Psoas muscle (tissue), 8 donors: ENCODE results near the gene AHI1. TPM values are rescaled to one million over a fixed set of nuclear protein-coding genes. Genes with fewer than 3 reads are reported as not detected.

Source experiments
- ATAC-seq, 4 donors: fragments of 200-7000 bp; cut with Tn5 transposase; one replicate each; pipeline ENCODE4 v1.9.1; 2020; ENCODE audit warnings: moderate library complexity in 3 of 4, mild to moderate bottlenecking in 2 of 4
- DNase-seq, 2 donors: peaks; one replicate each; pipeline ENCODE4 v3.0.0-alpha.2; 2020
- H3K27ac ChIP-seq: fragments of 200-600 bp; one replicate; pipeline ENCODE4 v1.8.0; 2022
- H3K27me3 ChIP-seq, 3 donors: fragments of 200-600 bp in 1 of 3; one replicate each; pipeline versions ENCODE4 v1.6.1 to v1.8.0; 2013 to 2022; ENCODE audit warnings: low read length in 2 of 3, mild to moderate bottlenecking in 2 of 3, moderate library complexity in 1 of 3; ENCODE audit not compliant: insufficient read depth in 3 of 3
- H3K36me3 ChIP-seq, 2 donors: fragments of 200-600 bp in 1 of 2; one replicate each; pipeline versions ENCODE4 v1.6.1 to v1.8.0; 2013 to 2022; ENCODE audit warnings: low read depth in 1 of 2, mild to moderate bottlenecking in 1 of 2, moderate library complexity in 1 of 2; ENCODE audit not compliant: insufficient read depth in 1 of 2
- H3K4me1 ChIP-seq: fragments of 200-600 bp; one replicate; pipeline ENCODE4 v1.8.0; 2022
- H3K4me3 ChIP-seq: fragments of 200-600 bp; one replicate; pipeline ENCODE4 v1.8.0; 2022; ENCODE audit warnings: mild to moderate bottlenecking
- H3K9me3 ChIP-seq: fragments of 200-600 bp; one replicate; pipeline ENCODE4 v1.8.0; 2022
- WGBS, 3 donors: extraction: QIAGEN DNeasy Blood & Tissue Kit; methylation state at CpG; one replicate each; pipeline versions ENCODE4 v1.1.6 to v1.1.7; 2013; 5-methylcytosine and 5-hydroxymethylcytosine counted together
- intact Hi-C, 2 donors: fragments of 100-400 bp; cut with DNase I; formaldehyde crosslinking; loops; one replicate each; pipeline versions ENCODE4 v1.11.0 to v1.14.2; 2022
- polyA plus RNA-seq, 3 donors: library from polyadenylated mRNA; stranded (reverse); fragments of 200-250 nt; gene quantifications; one replicate each; pipeline ENCODE4 v1.2.3, GENCODE V29; 2013
- total RNA-seq, 4 donors: library from RNA; stranded (reverse); fragmentation: NEBNext Ultra II Directional in 2 of 4; extraction: Animal tissue kit (Norgen Biotek cat#: 25700) in 2 of 4; gene quantifications; one replicate each; pipeline versions ENCODE4 v1.2.1 to v1.2.4, GENCODE V29; 2021 to 2023
- TF ChIP-seq, protein P1 (sequence below): fragments of 200-600 bp; IDR thresholded peaks from one replicate; pipeline ENCODE4 v1.8.0; 2022; ENCODE audit warnings: antibody characterized with exemption
- donor health status: healthy with polysubstance abuse.
- donor health status: DM: no; HTN: no; CAD: no; lungs with moderate emphysema.
- donor health status: Bipolar disorder and iron deficiency.
- donor health status: healthy.
- donor health status: DM: yes; HTN: yes; CAD: no.
- donor health status: DM: no; HTN: no; CAD: no.
- donor health status: DM: no; HTN: no; CAD: no.
- donor health status: DM: yes; HTN: yes; CAD: no.

The AHI1 gene
- total and polyA plus RNA-seq, 7 donors = 5.5 to 14.2 (median 8.3) TPM

- Histone ChIP-seq H3K4me1 (no peaks in the 10 kb centered on the region), H3K27ac (no peak overlapping the region), H3K4me3 (no peak overlapping the region), H3K27me3 (no peaks in the 10 kb centered on the region), H3K36me3 (no peaks in the 10 kb centered on the region), H3K9me3 (no peaks in the 10 kb centered on the region)
- TF ChIP-seq, protein P1, sequence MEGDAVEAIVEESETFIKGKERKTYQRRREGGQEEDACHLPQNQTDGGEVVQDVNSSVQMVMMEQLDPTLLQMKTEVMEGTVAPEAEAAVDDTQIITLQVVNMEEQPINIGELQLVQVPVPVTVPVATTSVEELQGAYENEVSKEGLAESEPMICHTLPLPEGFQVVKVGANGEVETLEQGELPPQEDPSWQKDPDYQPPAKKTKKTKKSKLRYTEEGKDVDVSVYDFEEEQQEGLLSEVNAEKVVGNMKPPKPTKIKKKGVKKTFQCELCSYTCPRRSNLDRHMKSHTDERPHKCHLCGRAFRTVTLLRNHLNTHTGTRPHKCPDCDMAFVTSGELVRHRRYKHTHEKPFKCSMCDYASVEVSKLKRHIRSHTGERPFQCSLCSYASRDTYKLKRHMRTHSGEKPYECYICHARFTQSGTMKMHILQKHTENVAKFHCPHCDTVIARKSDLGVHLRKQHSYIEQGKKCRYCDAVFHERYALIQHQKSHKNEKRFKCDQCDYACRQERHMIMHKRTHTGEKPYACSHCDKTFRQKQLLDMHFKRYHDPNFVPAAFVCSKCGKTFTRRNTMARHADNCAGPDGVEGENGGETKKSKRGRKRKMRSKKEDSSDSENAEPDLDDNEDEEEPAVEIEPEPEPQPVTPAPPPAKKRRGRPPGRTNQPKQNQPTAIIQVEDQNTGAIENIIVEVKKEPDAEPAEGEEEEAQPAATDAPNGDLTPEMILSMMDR = no peak
- DNase-seq = no peak
- WGBS, 3 donors = 93 to 99% (median 97%) methylated on average over 2 of the region's 2 CpGs
- ATAC-seq = no peak
- intact Hi-C loops = loop anchor here (5.0 to 10.0 kb wide), 3 partner anchors 403 to 695 kb away; no protein-coding TSS in a partner anchor
Observed at GRCh38 chr6:135531954-135532490, 34.5 kb upstream of the AHI1 start.

DNA sequence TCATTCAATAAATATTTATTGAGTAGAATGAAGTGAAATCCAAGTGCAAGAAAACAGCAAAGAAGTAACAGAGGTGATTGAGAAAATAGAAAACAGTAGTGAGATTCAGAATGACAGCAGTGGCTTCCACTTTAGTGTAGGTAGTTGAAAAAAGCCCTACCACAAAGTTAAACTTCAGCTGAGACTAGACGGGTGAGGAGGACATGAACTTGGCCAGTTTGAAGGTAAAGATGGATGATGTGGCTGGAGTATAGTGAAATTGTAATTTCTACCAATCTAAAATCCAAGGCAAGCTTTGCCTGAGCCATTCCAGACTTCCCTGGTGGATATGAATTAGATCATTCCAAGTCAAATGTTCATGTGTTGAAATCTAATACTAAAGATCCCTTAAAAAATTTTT, 32.6 kb upstream of the AHI1 start:
- Histone ChIP-seq H3K4me1 (no peaks in the 10 kb centered on the region), H3K27me3 (no peaks in the 10 kb centered on the region), H3K36me3 (no peaks in the 10 kb centered on the region), H3K9me3 (no peaks in the 10 kb centered on the region), H3K4me3 (no peak overlapping the region), H3K27ac (no peak overlapping the region)
- DNase-seq (no peak), ATAC-seq (no peak)
- 65 to 78% (median 76%) methylated on average over 1 of the region's 1 CpG for WGBS, 3 donors
- TF ChIP-seq, protein P1 = no peak
- intact Hi-C loops = loop anchor here (5.0 to 10.0 kb wide), 3 partner anchors 405 to 697 kb away; no protein-coding TSS in a partner anchor

DNA sequence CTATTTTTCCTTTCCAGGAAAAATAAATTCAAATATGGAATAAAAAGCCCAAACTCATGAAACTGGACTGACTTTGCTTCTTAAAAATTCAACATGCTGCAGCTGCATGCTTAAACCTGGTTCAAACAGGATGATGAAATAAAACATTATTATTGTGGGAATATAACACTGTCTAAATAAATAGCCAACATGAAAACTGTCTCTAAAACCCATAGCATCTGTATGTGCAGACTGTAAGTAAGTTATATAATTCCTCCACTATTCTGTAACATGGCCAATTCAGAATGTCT, 30.4 kb upstream of the AHI1 start:
- H3K9me3 ChIP-seq = no peaks in the 10 kb centered on the region
- H3K27ac ChIP-seq = no peak overlapping the region
- no peaks in the 10 kb centered on the region for H3K36me3 ChIP-seq
- TF ChIP-seq, protein P1 = no peak
- DNase-seq (no peak), ATAC-seq (no peak)
- no peaks in the 10 kb centered on the region for H3K4me1 ChIP-seq
- no peaks in the 10 kb centered on the region for H3K27me3 ChIP-seq
- H3K4me3 ChIP-seq = no peak overlapping the region
- intact Hi-C loops = no loop called here

- intact Hi-C loops = no loop called here
- no peak for DNase-seq
- H3K4me1 ChIP-seq = no peaks in the 10 kb centered on the region
- WGBS, 3 donors = 67 to 77% (median 68%) methylated on average over 6 of the region's 6 CpGs
- H3K27me3 ChIP-seq = no peaks in the 10 kb centered on the region
- ATAC-seq = no peak
- no peak overlapping the region for H3K27ac ChIP-seq
- H3K4me3 ChIP-seq = no peak overlapping the region
- H3K36me3 ChIP-seq = no peaks in the 10 kb centered on the region
- no peaks in the 10 kb centered on the region for H3K9me3 ChIP-seq
- TF ChIP-seq, protein P1 = no peak
Observed at GRCh38 chr6:135527116-135527959, 29.8 kb upstream of the AHI1 start.
